Keratinocyte (primary cell): ENCODE measurements around the gene REPIN1. TPM values are rescaled to one million over a fixed set of nuclear protein-coding genes. Genes with fewer than 3 reads are reported as not detected.

Experiments used
- DNase-seq: peaks from one replicate; pipeline ENCODE4 v3.0.0-alpha.2; 2011; ENCODE audit warnings: low read depth, missing footprints, low spot score
- FAIRE-seq: peaks from 2 replicates; lab custom pipeline; 2011; peaks lifted over from hg19 to GRCh38; lab: Jason Lieb, UNC
- H2AFZ ChIP-seq: 2 replicates; pipeline ENCODE4 v1.6.0; 2012; ENCODE audit warnings: low read length, control low read depth, inconsistent platforms; ENCODE audit not compliant: control insufficient read depth
- H3K27ac ChIP-seq: 2 replicates; pipeline ENCODE4 v1.5.1; 2011; ENCODE audit warnings: low read length; ENCODE audit not compliant: control insufficient read depth, insufficient read depth
- H3K27me3 ChIP-seq: 3 replicates; pipeline ENCODE4 v1.6.0; 2011; ENCODE audit warnings: low read length; ENCODE audit not compliant: control insufficient read depth, insufficient read depth; ENCODE audit errors: extremely low read depth
- H3K36me3 ChIP-seq, 2 experiments: 2 replicates in 1 of 2; 3 replicates in 1 of 2; pipeline ENCODE4 v1.5.1; 2011; ENCODE audit warnings: low read length in 2 of 2, mild to moderate bottlenecking in 1 of 2; ENCODE audit not compliant: control insufficient read depth in 2 of 2, insufficient read depth in 2 of 2; ENCODE audit errors: extremely low read depth in 1 of 2
- H3K4me1 ChIP-seq: 3 replicates; pipeline ENCODE4 v1.5.1; 2011; ENCODE audit warnings: low read length; ENCODE audit not compliant: control insufficient read depth, insufficient read depth; ENCODE audit errors: extremely low read depth
- H3K4me2 ChIP-seq: 3 replicates; pipeline ENCODE4 v1.6.0; 2011; ENCODE audit warnings: low read depth, low read length; ENCODE audit not compliant: control insufficient read depth, insufficient read depth; ENCODE audit errors: extremely low read depth
- H3K4me3 ChIP-seq, 3 experiments: fragments of 200-600 bp in 1 of 3; sonication (generic) in 1 of 3; 2 replicates in 2 of 3; 3 replicates in 1 of 3; pipeline ENCODE4 v1.5.1; 2011 to 2016; ENCODE audit warnings: low read length in 3 of 3, mild to moderate bottlenecking in 3 of 3, control low read depth in 2 of 3, inconsistent platforms in 1 of 3, low read depth in 1 of 3, mixed read lengths in 1 of 3, mixed run types in 1 of 3, moderate library complexity in 1 of 3; ENCODE audit not compliant: control insufficient read depth in 2 of 3, insufficient read depth in 2 of 3; ENCODE audit errors: extremely low read depth in 1 of 3
- H3K79me2 ChIP-seq: 2 replicates; pipeline ENCODE4 v1.6.0; 2012; ENCODE audit warnings: low read length; ENCODE audit not compliant: control insufficient read depth, insufficient read depth
- H3K9ac ChIP-seq: 3 replicates; pipeline ENCODE4 v1.6.0; 2011; ENCODE audit warnings: low read length; ENCODE audit not compliant: control insufficient read depth, insufficient read depth; ENCODE audit errors: extremely low read depth
- H3K9me1 ChIP-seq: 3 replicates; pipeline ENCODE4 v1.6.0; 2011; ENCODE audit warnings: low read length; ENCODE audit not compliant: control insufficient read depth, insufficient read depth; ENCODE audit errors: extremely low read depth
- H3K9me3 ChIP-seq: 2 replicates; pipeline ENCODE4 v1.5.1; 2012; ENCODE audit warnings: low read depth, low read length; ENCODE audit not compliant: control insufficient read depth
- H4K20me1 ChIP-seq: 3 replicates; pipeline ENCODE4 v1.6.0; 2011; ENCODE audit warnings: low read length; ENCODE audit not compliant: control insufficient read depth, insufficient read depth; ENCODE audit errors: extremely low read depth
- EZH2 ChIP-seq: IDR thresholded peaks from one replicate; pipeline ENCODE4 v1.6.1; 2012; ENCODE audit warnings: inconsistent platforms, mild to moderate bottlenecking, low read length, moderate library complexity
- dilution Hi-C: fragments of 300-500 bp; cut with MboI; formaldehyde crosslinking; loops from one replicate; pipeline ENCODE4 v1.7.0; 2020; ENCODE audit warnings: low sequenced_read_pairs; ENCODE audit not compliant: extremely low pct_ligation_motif_present
- polyA plus RNA-seq, 5 experiments: library from polyadenylated mRNA; depleted of rRNA in 3 of 5; stranded (reverse) in 3 of 5; stranded (forward) in 1 of 5; unstranded in 1 of 5; fragments of >200 nt; gene quantifications; 1 replicate in 1 of 5; 2 replicates in 3 of 5; 3 replicates in 1 of 5; pipeline versions ENCODE4 v1.2.1 to v1.2.3, GENCODE V29; 2011 to 2012; ENCODE audit warnings: missing spikeins in 2 of 5, low read depth in 1 of 5, low replicate concordance in 1 of 5
- TF ChIP-seq, protein P1 (sequence below), 3 experiments: IDR thresholded peaks in 1 of 3; conservative IDR thresholded peaks in 1 of 3; optimal IDR thresholded peaks in 1 of 3; 2 replicates in 2 of 3; 3 replicates in 1 of 3; pipeline versions ENCODE3 to v1.5.1; 2011; ENCODE audit warnings: low read length in 3 of 3, mild to moderate bottlenecking in 3 of 3, moderate library complexity in 2 of 3, control low read depth in 1 of 3, inconsistent platforms in 1 of 3; ENCODE audit not compliant: insufficient read depth in 2 of 3; ENCODE audit errors: extremely low read depth in 1 of 3

Gene REPIN1
- polyA plus RNA-seq, 1 donor (not counting 4 experiments of a cell fraction or from before 2014, with no cell fraction given): 9.3 TPM

DNA sequence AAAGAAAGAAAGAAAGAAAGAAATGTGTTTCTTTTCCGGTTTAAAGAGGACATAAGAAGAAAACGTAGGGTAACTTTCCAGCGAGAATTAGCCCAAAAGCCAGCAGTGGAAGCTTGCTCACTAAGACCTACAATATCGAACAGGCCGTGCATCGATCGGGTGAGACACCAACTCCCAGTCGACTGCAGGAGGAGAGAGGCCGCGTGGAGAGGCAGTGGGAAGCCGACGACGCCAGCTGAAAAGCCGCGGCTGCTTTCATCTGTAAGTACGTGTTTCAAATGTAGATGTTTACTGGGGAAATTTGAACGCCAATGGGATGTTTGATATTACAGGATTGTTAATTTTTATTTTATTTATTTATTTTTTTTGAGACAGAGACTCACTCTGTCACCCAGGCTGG, 53.2 kb downstream of the REPIN1 start:
- Histone ChIP-seq H3K4me3 (no peak overlapping the region), H3K36me3 (no peaks in the 10 kb centered on the region), H4K20me1 (no peaks in the 10 kb centered on the region), H3K9ac (no peak overlapping the region), H3K9me1 (no peaks in the 10 kb centered on the region), H2AFZ (no peak overlapping the region), H3K27me3 (no peaks in the 10 kb centered on the region), H3K9me3 (no peaks in the 10 kb centered on the region), H3K4me1 (no peaks in the 10 kb centered on the region), H3K79me2 (no peaks in the 10 kb centered on the region), H3K4me2 (no peak overlapping the region), H3K27ac (no peak overlapping the region)
- no peak for TF ChIP-seq EZH2
- TF ChIP-seq, protein P1, sequence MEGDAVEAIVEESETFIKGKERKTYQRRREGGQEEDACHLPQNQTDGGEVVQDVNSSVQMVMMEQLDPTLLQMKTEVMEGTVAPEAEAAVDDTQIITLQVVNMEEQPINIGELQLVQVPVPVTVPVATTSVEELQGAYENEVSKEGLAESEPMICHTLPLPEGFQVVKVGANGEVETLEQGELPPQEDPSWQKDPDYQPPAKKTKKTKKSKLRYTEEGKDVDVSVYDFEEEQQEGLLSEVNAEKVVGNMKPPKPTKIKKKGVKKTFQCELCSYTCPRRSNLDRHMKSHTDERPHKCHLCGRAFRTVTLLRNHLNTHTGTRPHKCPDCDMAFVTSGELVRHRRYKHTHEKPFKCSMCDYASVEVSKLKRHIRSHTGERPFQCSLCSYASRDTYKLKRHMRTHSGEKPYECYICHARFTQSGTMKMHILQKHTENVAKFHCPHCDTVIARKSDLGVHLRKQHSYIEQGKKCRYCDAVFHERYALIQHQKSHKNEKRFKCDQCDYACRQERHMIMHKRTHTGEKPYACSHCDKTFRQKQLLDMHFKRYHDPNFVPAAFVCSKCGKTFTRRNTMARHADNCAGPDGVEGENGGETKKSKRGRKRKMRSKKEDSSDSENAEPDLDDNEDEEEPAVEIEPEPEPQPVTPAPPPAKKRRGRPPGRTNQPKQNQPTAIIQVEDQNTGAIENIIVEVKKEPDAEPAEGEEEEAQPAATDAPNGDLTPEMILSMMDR (optimal IDR thresholded peaks at IDR 0.05 in 1 of 3, IDR thresholded peaks at IDR 0.05 in 1 of 3, conservative IDR thresholded peaks at IDR 0.05 in 1 of 3; ENCODE audit: extremely low read depth in 1 of 3, insufficient read depth in 2 of 3, low read length in 3 of 3): no peak
- DNase-seq (no peak), FAIRE-seq (no peak)
- dilution Hi-C loops: no loop called here

Other genes starting within 250 kb of the REPIN1 start
- 1.0 to 2.5 TPM (median 1.7 TPM) in 3 replicates for gene LRRC61, start 45.5 kb upstream of the REPIN1 start, polyA plus RNA-seq
- 1.3 to 2.3 TPM (median 1.7 TPM) in 3 replicates for gene ACTR3C, start 45.3 kb upstream of the REPIN1 start, polyA plus RNA-seq
- gene RARRES2, start 27.2 kb upstream of the REPIN1 start, polyA plus RNA-seq: not detected in 3 replicates
- gene ZNF775, start 10.5 kb downstream of the REPIN1 start, polyA plus RNA-seq: 1.0 to 1.9 TPM (median 1.1 TPM) in 3 replicates
- gene GIMAP8, start 81.8 kb downstream of the REPIN1 start, polyA plus RNA-seq: 0.06 to 0.26 TPM (median 0.14 TPM) in 3 replicates
- gene GIMAP7, start 146.1 kb downstream of the REPIN1 start, polyA plus RNA-seq: not detected in 3 replicates
- gene GIMAP4, start 198.6 kb downstream of the REPIN1 start, polyA plus RNA-seq: 0.07 TPM in 1 of 3 replicates, not detected in the others